Stimulated activated CD4-positive, alpha-beta T cell treated with anti-CD3 and anti-CD28 coated beads, Interleukin-1b, Interleukin-23, amount 100 ng/mL, for 48 hours (primary cell): ENCODE measurements around the gene DNAJB9.

Experiments
- DNase-seq: peaks from one replicate; pipeline ENCODE4 v3.0.0-alpha.2; 2020

DNAJB9 gene

DNA sequence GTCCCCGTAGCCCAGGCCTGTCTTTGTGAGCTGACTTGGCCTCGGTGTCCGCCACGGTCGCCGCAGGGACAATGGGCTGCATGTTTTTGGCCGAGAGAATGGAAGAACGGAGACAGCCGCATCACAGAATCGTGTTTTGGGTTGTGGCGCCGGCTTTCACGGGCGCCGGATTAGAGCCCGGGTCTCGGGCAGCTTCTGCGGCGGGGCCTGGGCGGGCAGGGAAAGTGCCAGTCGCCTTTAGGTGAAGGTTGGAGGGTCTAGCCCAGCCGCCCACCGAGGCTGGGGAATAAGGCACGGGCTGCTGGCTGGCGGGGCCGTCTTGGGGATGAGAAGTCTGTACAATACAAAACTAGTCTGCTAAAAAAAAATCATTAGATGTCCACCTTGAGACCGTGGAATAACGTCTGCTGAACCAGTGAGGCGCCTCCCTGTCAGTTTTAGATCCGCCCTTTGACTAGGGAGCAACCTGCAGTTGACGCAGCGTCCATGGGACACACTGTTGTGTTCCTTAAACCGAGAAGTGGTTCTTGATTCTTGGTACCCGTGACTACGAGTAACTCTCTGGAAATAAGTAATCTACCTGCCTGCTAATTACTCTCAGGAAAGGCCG, 577 bp downstream of the DNAJB9 start:
- peak; percentile 54 for DNase-seq

GRCh38 chr7:108572480-108572879, 2.8 kb downstream of the DNAJB9 start:
- no peak for DNase-seq

DNA sequence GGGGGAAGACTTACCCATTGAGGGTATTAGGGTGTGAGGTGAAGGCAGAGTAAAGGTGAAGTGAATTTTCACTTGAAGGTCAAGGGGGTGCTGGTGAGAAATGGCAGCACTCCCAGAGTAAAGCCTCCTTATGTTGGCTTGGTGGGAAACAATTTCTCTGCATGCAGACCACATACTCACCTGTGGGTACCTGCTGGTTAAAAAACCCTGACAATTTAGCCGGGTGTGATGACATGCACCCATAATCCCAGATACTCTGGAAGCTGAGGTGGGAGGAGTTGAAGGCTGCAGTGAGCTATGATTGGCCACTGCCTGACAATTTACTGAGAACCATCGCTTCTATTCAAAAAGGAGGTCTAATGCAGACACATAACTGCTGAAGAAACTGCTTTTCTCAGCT, 5.5 kb downstream of the DNAJB9 start:
- DNase-seq, result no peak

GRCh38 chr7:108576116-108576515, 6.4 kb downstream of the DNAJB9 start:
- no peak for DNase-seq

DNA sequence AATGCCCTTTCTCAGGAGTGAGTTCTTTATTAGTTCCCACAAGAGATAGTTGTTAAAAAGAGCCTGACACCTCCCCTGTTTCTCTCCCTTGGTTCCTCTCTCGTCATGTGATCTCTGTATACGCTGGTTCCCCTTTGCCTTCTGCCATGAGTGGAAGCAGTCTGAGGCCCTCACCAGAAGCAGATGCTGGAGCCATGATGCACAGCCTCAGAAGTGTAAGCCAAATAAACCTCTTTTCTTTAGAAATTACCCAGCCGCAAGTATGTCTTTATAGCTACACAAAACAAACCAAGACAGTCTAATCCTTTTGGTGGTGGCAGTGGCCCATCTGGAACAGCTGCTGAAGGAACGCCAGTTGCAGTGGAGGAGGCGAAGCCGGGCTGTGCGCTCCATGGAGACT, 9.3 kb downstream of the DNAJB9 start:
- no peak for DNase-seq

DNA sequence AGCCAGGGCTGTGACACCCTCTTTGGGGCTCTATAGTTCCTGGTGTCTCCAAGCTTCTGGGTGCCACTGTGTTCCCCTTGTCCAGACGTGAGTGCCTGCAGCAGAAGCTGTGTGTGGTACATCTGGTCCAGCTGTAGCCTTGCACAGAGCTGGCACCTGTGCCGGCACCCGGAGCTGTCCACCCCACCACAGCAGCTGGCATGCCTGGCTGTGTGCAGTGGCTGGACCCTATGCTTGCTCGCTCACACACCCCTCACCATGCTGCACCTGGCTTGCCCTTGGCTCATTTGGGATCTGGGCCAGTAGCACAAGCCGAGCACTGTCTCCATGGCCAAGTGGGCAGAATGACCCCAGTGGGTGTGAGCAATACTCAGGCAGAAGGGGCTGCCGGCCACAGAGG, 10.6 kb downstream of the DNAJB9 start:
- DNase-seq, result no peak

- no peak for DNase-seq
Observed at GRCh38 chr7:108581655-108582491, 12.2 kb downstream of the DNAJB9 start.

GRCh38 chr7:108584211-108584610, 14.5 kb downstream of the DNAJB9 start:
- DNase-seq, result no peak

DNA sequence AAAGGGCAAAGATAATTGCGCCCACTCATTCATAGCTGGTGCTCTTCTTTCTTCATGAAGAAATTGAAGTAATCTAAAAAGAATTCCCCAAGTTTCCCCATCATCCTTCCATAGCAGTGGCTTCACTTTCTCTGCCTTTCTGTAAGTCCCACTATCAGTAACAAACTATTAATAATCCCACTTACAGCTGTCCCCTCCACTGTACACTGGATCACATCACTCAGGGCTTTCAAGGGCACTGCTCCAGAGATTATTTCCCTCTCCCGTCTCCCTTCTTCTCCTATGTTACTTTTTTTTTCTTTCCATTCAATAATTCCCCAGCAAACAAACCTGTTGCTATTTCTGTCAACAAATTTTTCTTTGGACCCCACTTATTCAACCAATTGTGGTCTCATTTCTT, 16.2 kb downstream of the DNAJB9 start:
- no peak for DNase-seq

- no peak for DNase-seq
Observed at GRCh38 chr7:108586274-108586710, 16.6 kb downstream of the DNAJB9 start.

GRCh38 chr7:108589199-108589598, 19.5 kb downstream of the DNAJB9 start:
- no peak for DNase-seq

DNA sequence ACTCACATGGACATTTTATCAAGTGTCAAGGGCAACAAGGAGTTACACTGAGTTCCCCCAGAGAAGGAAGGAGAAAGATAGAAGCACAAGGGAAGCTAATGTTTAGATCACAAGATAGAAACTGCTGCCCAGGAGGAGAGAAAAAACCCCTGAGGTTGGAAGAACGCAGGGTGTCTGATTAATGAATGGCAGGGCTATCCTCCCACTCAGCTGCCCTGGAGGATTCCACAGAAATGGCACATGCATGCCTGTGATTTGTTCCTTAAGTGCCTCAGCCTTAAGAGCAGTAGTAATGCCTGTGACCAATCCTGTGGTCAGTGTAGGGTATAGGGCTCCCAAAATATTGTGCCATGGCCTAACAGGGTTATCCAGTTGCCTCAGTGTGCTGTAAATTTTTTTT, 20.2 kb downstream of the DNAJB9 start:
- no peak for DNase-seq

DNA sequence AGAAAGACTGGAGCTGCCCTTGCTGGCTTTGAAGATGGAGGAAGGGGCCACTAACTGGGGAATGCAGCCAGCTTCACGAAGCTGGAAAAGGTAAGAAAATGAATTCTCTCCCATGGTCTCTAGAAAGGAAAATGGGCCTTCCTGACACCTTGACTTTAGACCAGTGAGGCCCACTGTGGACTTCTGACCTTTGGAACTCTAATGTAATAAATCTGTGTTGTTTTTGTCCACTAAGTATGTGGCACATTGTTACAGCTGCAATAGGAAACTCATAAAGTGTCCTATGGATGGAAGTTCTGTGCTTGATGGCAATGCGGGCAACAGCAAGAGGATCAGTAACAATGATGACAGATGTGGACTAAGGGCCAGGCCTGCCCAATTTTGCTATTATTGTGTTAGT, 20.9 kb downstream of the DNAJB9 start:
- DNase-seq, result no peak

DNA sequence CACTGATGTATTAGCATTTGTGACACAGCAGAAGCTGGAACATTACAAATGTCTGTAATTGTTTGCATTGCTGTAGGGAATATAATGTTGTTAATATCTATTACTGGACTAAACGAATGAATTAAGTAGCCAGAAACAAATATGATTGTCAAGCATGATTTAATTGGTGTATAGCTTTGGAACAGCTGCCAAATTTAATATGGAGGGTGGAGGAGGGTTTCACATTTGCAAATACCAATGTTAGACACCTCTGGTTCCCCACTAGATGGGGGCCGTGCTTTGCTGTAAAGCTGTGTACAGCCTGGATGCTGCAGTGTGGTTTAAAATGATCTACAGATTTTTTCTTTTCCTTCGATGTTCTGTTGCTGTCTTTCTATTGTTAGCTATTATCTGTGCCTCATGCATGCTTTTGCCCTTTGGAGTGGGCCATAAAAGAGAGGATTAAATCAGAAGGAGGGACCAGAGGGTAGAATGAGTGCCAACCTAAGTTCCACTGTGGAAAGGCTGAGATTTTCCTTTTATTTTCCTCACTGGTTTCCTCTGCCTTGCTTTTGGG, 23.1 kb downstream of the DNAJB9 start:
- DNase-seq, result no peak

DNA sequence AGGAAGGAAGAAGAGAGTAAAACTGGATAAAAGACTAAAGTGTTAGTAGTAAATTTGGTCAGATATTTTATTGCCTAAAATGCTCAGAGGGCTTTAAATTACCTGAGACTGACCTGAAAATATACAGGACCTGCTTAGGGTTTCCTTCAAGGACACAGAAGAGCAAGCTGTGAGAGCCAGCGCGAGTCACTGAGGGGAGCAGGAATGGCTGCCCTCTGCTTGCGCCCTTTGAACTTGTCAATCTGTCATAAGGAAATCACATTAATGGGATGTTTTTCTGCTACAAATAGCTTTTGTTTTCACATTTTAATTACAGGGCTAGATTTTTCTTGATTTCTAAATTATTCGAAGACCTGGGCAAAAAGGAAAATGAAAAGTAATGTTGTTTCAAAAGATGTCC, 26.9 kb downstream of the DNAJB9 start:
- DNase-seq, result no peak

DNA sequence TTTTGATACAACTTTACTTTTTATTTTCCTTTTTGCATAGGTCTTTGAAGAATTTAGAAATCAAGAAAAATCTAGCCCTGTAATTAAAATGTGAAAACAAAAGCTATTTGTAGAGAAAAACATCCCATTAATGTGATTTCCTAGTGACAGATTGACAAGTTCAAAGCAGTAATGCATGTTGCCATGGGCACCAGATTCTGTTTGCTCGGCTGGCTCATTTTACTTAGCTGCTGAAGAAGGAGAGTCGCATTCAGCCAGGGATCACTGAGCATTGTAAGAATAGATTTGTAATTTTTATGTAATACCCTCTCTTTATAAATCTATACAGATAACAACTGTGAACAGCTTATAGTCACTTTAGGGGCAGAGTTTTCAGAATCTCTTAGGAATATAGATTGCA, 28.5 kb downstream of the DNAJB9 start:
- DNase-seq, result no peak

DNA sequence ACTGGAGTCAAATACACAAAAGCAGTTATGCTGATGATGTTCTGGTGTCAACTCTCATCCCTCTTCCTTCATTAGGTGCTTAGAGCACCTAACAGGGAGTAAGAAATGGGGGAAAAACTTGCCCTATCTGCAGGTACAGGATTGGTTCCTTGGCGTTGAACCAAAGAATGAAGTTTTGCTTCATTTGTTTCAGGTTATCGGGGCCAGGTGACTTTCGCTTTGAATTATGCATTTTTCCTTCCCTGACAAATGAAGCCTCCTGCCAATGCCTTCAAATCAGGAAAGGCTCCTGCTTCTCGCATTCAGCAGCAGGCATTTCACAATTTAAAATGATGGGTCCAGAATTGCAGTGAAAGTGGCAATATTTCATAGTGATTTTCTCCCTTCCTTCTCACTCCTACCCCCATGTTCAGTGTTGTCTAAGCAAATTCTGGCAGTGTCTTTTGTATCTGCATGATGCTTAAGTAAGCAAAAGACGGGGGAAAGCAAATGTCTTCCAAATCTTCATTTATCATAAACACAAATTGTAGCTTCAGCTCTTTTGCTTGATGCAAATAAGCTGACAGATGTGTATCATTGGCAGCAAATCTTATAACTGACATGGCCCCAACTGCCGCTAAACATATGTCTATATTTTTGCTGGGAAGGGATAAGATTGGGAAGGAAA, 29.4 kb downstream of the DNAJB9 start:
- no peak for DNase-seq

- no peak for DNase-seq
Observed at GRCh38 chr7:108600399-108600798, 30.7 kb downstream of the DNAJB9 start.

- DNase-seq, result no peak
Observed at GRCh38 chr7:108603656-108604306, 34.1 kb downstream of the DNAJB9 start.

DNA sequence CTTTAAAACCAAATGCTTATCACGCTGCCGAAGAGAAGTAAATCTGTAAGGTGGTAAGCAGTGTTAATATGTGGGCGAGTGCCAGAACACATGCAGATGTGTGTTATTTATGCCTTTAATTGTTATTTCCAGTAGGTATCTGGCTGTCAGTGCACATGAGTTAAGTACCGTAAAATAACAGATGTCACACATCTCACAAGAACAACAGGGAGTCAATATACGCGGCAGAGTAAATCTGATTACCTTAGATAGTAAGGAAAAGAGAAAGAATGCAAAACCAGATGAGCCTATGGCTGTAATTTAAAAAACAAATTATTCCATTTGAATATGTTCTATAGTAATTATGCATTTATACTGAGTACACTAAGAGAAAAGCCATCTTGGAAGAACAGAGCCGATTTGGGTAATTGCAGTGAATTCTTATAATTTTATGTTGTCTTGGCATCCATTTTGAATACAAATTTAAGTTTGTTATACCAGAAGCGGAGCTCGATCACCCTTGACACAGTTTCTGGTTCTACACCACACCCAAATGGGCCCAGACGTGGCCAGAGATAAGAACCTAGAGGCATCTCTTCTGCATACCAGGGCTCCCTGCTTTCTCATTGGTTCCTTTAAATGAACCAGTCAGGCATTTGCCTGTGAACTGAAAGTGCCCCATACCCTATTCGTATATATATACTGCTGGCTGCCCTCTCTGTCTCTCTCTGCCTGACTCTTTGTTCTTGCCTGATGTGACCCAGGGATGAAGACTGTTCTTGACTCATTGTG, 34.8 kb downstream of the DNAJB9 start:
- no peak for DNase-seq

DNA sequence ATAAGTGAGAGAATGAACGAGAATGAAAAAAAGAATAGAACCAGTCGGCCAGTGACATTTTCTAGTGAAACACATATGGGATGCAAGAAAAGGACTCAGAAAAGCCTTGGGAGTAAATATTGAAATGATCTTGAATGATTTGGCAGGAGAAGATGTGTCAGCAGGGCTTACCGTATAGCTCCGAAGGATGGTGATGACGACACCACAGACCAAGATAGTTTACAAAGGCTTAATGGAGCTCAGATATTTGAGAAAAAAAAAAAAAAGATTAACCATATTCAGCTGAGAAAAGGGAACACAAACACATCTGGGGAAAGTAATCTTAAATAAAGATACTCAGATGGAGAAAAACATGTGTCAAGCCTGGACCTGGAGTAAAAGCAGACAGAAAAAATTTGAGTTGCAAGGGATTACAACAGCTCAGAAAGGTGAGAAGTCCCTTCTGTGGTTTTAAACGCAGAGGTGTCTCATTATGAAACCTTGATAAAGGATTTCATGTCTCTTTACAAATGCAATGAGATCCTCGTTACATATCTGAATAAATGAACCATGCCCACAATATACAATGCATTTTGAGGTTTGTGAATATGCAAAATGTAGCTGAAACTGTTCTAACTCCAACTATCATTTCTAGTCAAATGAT, 36.0 kb downstream of the DNAJB9 start:
- DNase-seq, result no peak

- DNase-seq, result no peak
Observed at GRCh38 chr7:108609643-108610042, 40.0 kb downstream of the DNAJB9 start.
